Ascending aorta (tissue), 2 donors: Measurements from ENCODE around the gene ZBTB7A. TPM values are rescaled to one million over a fixed set of nuclear protein-coding genes. Genes with fewer than 3 reads are reported as not detected.

Experiments used
- DNase-seq, 2 donors: peaks; one replicate each; pipeline ENCODE4 v3.0.0-alpha.2; 2019; ENCODE audit warnings: low spot score in 2 of 2
- H3K27ac ChIP-seq, 2 donors: fragments of 200-600 bp; sonication (generic); one replicate each; pipeline ENCODE4 v1.5.1; 2016 to 2017; ENCODE audit warnings: mild to moderate bottlenecking in 1 of 2
- H3K27me3 ChIP-seq: fragments of 200-600 bp; sonication (generic); one replicate; pipeline ENCODE4 v1.5.1; 2017
- H3K36me3 ChIP-seq, 2 donors: fragments of 200-600 bp; sonication (generic); one replicate each; pipeline ENCODE4 v1.5.1; 2016
- H3K4me1 ChIP-seq, 2 donors: fragments of 200-600 bp; sonication (generic); one replicate each; pipeline ENCODE4 v1.5.1; 2016 to 2017; ENCODE audit warnings: mild to moderate bottlenecking in 1 of 2
- H3K4me3 ChIP-seq, 2 donors: fragments of 200-600 bp; sonication (generic); one replicate each; pipeline ENCODE4 v1.5.1; 2016 to 2017; ENCODE audit warnings: mild to moderate bottlenecking in 1 of 2
- H3K9me3 ChIP-seq, 2 donors: fragments of 200-600 bp; sonication (generic); one replicate each; pipeline ENCODE4 v1.5.1; 2016
- intact Hi-C: fragments of 100-400 bp; cut with DNase I; formaldehyde crosslinking; loops from one replicate; pipeline ENCODE4 v1.15.1; 2023
- total RNA-seq: library from RNA; depleted of rRNA; stranded (reverse); fragments of >200 nt; gene quantifications from one replicate; pipeline ENCODE4 v1.1.0, GENCODE V29; 2016
- TF ChIP-seq, protein P1 (sequence below), 3 experiments: fragments of 200-600 bp in 2 of 3; fragments of 450-650 bp in 1 of 3; sonication (generic) in 2 of 3; IDR thresholded peaks; one replicate each; pipeline ENCODE4 v1.5.1; 2016 to 2019; ENCODE audit warnings: antibody characterized with exemption in 3 of 3, mild to moderate bottlenecking in 1 of 3, moderate library complexity in 1 of 3

Gene ZBTB7A
- total RNA-seq, 1 donor from 2014 or later = 76.4 TPM

- TF ChIP-seq, protein P1, sequence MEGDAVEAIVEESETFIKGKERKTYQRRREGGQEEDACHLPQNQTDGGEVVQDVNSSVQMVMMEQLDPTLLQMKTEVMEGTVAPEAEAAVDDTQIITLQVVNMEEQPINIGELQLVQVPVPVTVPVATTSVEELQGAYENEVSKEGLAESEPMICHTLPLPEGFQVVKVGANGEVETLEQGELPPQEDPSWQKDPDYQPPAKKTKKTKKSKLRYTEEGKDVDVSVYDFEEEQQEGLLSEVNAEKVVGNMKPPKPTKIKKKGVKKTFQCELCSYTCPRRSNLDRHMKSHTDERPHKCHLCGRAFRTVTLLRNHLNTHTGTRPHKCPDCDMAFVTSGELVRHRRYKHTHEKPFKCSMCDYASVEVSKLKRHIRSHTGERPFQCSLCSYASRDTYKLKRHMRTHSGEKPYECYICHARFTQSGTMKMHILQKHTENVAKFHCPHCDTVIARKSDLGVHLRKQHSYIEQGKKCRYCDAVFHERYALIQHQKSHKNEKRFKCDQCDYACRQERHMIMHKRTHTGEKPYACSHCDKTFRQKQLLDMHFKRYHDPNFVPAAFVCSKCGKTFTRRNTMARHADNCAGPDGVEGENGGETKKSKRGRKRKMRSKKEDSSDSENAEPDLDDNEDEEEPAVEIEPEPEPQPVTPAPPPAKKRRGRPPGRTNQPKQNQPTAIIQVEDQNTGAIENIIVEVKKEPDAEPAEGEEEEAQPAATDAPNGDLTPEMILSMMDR (IDR thresholded peaks at IDR 0.05) = no peak
- DNase-seq = no peak
- Histone ChIP-seq H3K9me3 (no peaks in the 10 kb centered on the region), H3K27me3 (no peaks in the 10 kb centered on the region), H3K27ac (no peak overlapping the region), H3K36me3 (peaks cover 37 to 61% of the 10 kb centered on the region in 2 donors), H3K4me1 (no peaks in the 10 kb centered on the region), H3K4me3 (no peak overlapping the region)
- intact Hi-C loops = no loop called here
Measured at GRCh38 chr19:4044990-4045465, 21.7 kb downstream of the ZBTB7A start.

GRCh38 chr19:4043966-4044715 is 22.6 kb downstream of the ZBTB7A start:
- H3K9me3 ChIP-seq = no peaks in the 10 kb centered on the region
- no peaks in the 10 kb centered on the region for H3K4me1 ChIP-seq
- no peak for DNase-seq
- peaks cover 35 to 57% of the 10 kb centered on the region in 2 donors for H3K36me3 ChIP-seq
- no peak overlapping the region for H3K4me3 ChIP-seq
- H3K27ac ChIP-seq = no peak overlapping the region
- no peaks in the 10 kb centered on the region for H3K27me3 ChIP-seq
- intact Hi-C loops = no loop called here
- TF ChIP-seq, protein P1 (IDR thresholded peaks at IDR 0.05) = no peak

DNA sequence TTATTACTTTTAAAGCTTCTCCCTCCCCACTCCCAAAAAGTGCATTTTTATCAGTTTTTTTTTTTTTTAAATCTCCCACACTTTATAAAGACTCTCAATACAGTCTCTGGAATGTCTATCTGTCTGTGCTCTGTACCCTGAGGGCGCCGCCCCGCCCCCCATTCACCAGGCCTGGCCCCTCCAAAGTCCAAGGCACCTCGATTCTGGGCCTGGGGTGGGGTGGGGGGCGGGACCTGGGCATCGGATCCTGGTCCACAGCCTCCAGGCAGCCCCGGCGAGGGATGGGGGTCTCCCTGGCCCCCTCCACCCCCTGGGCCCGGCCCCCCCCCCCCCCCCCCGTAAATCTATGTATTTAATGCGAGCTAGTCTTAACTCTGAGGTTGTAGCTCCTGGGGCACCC is 23.3 kb downstream of the ZBTB7A start:
- intact Hi-C loops = no loop called here
- Histone ChIP-seq H3K9me3 (no peaks in the 10 kb centered on the region), H3K4me3 (no peak overlapping the region), H3K4me1 (no peaks in the 10 kb centered on the region), H3K27ac (peak overlapping the region in 1 of 2 donors; percentile 18), H3K36me3 (peaks cover 35 to 58% of the 10 kb centered on the region in 2 donors), H3K27me3 (no peaks in the 10 kb centered on the region)
- DNase-seq = no peak
- TF ChIP-seq, protein P1 (IDR thresholded peaks at IDR 0.05) = no peak

DNA sequence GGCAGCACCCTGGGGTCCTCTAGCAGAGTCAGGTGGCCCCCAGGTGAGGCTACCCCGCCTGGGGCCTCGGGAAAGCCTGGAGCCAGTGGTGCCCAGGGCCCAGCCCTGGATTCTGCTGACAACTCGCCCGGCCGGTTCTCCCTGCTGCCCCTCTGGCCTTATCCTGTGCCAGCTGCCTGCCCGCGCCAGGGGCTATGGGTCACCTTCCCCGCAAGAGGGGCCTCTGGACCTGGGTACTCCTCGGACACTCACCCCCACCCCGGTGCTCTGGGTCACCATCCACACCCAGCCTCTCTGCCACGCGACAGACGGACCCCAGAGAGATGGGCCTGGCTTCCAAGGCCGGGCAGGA is 24.0 kb downstream of the ZBTB7A start:
- intact Hi-C loops = no loop called here
- TF ChIP-seq, protein P1 (IDR thresholded peaks at IDR 0.05) = no peak
- H3K36me3 ChIP-seq = peaks cover 35 to 59% of the 10 kb centered on the region in 2 donors
- no peaks in the 10 kb centered on the region for H3K4me1 ChIP-seq
- no peak for DNase-seq
- H3K9me3 ChIP-seq = no peaks in the 10 kb centered on the region
- no peak overlapping the region for H3K4me3 ChIP-seq
- no peaks in the 10 kb centered on the region for H3K27me3 ChIP-seq
- H3K27ac ChIP-seq = no peak overlapping the region

DNA sequence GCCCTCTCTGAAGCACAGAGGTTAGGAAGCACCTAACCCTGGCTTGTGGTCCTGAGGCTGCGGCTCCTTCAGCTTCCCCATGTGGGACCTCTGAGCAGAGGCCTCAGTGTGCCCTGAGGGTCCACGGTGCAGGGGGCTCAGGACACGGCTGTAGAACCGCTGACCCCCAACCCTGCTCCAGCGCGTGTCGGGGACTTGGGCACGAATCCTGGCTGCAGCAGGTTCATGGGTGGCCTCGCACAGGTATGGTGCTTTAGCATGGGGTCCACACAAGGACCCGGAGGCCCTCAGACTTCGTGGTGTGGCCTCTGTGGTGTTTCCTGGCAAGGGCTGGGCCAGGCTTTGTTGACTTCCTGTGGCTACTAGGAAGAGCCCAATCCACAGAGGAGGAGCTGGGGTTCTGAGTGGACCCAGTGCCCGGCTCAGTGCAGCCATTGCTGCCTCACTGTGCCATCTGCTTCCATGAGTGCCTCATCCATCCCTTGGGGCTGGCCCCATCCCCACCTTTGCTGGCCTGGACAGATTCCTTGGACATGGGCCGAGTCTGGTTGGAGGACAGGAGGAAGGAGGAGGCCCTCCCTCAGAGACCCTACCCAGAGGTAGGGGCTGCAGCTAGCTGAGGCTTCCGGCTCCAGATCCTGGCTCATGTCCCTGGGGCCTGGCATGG is 24.5 kb downstream of the ZBTB7A start:
- Histone ChIP-seq H3K4me1 (no peaks in the 10 kb centered on the region), H3K9me3 (no peaks in the 10 kb centered on the region), H3K27ac (no peak overlapping the region), H3K36me3 (peaks cover 36 to 59% of the 10 kb centered on the region in 2 donors), H3K27me3 (no peaks in the 10 kb centered on the region), H3K4me3 (no peak overlapping the region)
- intact Hi-C loops = no loop called here
- TF ChIP-seq, protein P1 (IDR thresholded peaks at IDR 0.05) = no peak
- DNase-seq = no peak
